ENCODE measurements around the gene MCF2L2. TPM values are rescaled to one million over a fixed set of nuclear protein-coding genes. Genes with fewer than 3 reads are reported as not detected.

MCF2L2 gene
- total and polyA plus RNA-seq, 4 donors = 0.13 to 1.0 (median 0.54) TPM

DNA sequence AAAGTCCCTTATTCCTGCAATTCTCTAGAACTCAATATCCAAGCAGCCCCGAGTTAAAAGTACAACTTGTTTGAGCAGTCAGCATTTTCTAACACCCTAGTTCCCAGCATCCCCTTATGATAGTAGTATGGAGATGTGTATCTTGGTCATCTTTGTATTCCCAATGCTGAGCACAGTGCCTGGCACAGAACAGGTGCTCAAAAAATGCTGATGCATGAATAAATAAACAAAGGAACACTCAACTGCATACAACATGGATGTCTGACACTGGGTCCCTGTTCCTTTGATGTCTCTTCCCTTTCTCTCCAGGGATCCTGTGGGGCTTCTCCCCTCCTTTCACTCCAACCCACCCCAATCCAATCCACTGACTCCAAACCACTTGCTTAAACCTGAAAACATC lies 199.2 kb downstream of the MCF2L2 start:
- no peak for ATAC-seq (ENCODE audit: low FRiP score)
- WGBS, 2 donors = 85 to 86% methylated on average over 1 of the region's 1 CpG

GRCh38 chr3:183227586-183227985 lies 200.8 kb downstream of the MCF2L2 start:
- WGBS, 2 donors = 90 to 93% methylated on average over 4 of the region's 4 CpGs

More for the DNA sequence above, 199.2 kb downstream of the MCF2L2 start:
- H3K9me3 ChIP-seq (ENCODE audit: control insufficient read depth, low read length) = no peaks in the 10 kb centered on the region
- no peaks in the 10 kb centered on the region for H3K36me3 ChIP-seq (ENCODE audit: control insufficient read depth in 1 of 2, insufficient read depth in 2 of 2, low read length in 1 of 2)
- no peaks in the 10 kb centered on the region for H3K27me3 ChIP-seq (ENCODE audit: control insufficient read depth in 1 of 2, insufficient read depth in 2 of 2, low read length in 1 of 2)
- DNase-seq = no peak
- intact Hi-C loops (cut with DNase I) = no loop called here
- H3K27ac ChIP-seq (ENCODE audit: low read depth in 1 of 2, low read length in 2 of 2) = no peak overlapping the region
- no peak overlapping the region for H3K4me3 ChIP-seq (ENCODE audit: low read length in 2 of 2)
- no peaks in the 10 kb centered on the region for H3K4me1 ChIP-seq (ENCODE audit: control insufficient read depth in 1 of 2, insufficient read depth in 2 of 2, low read length in 2 of 2)

GRCh38 chr3:183226333-183226890 lies 202.0 kb downstream of the MCF2L2 start:
- Histone ChIP-seq H3K9me3 (ENCODE audit: control insufficient read depth, low read length) (no peaks in the 10 kb centered on the region), H3K27ac (ENCODE audit: low read depth in 1 of 2, low read length in 2 of 2) (no peak overlapping the region), H3K4me1 (ENCODE audit: control insufficient read depth in 1 of 2, insufficient read depth in 2 of 2, low read length in 2 of 2) (no peaks in the 10 kb centered on the region), H3K27me3 (ENCODE audit: control insufficient read depth in 1 of 2, insufficient read depth in 2 of 2, low read length in 1 of 2) (no peaks in the 10 kb centered on the region), H3K4me3 (ENCODE audit: low read length in 2 of 2) (no peak overlapping the region), H3K36me3 (ENCODE audit: control insufficient read depth in 1 of 2, insufficient read depth in 2 of 2, low read length in 1 of 2) (no peaks in the 10 kb centered on the region)
- 51 to 75% methylated on average over 9 of the region's 9 CpGs for WGBS, 2 donors
- DNase-seq (no peak), ATAC-seq (ENCODE audit: low FRiP score) (no peak)
- intact Hi-C loops (cut with DNase I) = no loop called here

More at GRCh38 chr3:183227586-183227985, 200.8 kb downstream of the MCF2L2 start:
- no peaks in the 10 kb centered on the region for H3K27me3 ChIP-seq (ENCODE audit: control insufficient read depth in 1 of 2, insufficient read depth in 2 of 2, low read length in 1 of 2)
- H3K4me1 ChIP-seq (ENCODE audit: control insufficient read depth in 1 of 2, insufficient read depth in 2 of 2, low read length in 2 of 2) = no peaks in the 10 kb centered on the region
- no peak overlapping the region for H3K4me3 ChIP-seq (ENCODE audit: low read length in 2 of 2)
- no peak overlapping the region for H3K27ac ChIP-seq (ENCODE audit: low read depth in 1 of 2, low read length in 2 of 2)
- intact Hi-C loops (cut with DNase I) = no loop called here
- DNase-seq = no peak
- no peak for ATAC-seq (ENCODE audit: low FRiP score)
- H3K9me3 ChIP-seq (ENCODE audit: control insufficient read depth, low read length) = no peaks in the 10 kb centered on the region
- H3K36me3 ChIP-seq (ENCODE audit: control insufficient read depth in 1 of 2, insufficient read depth in 2 of 2, low read length in 1 of 2) = no peaks in the 10 kb centered on the region

GRCh38 chr3:183224180-183224970 lies 204.0 kb downstream of the MCF2L2 start:
- Histone ChIP-seq H3K27me3 (ENCODE audit: control insufficient read depth in 1 of 2, insufficient read depth in 2 of 2, low read length in 1 of 2) (no peaks in the 10 kb centered on the region), H3K9me3 (ENCODE audit: control insufficient read depth, low read length) (no peaks in the 10 kb centered on the region), H3K36me3 (ENCODE audit: control insufficient read depth in 1 of 2, insufficient read depth in 2 of 2, low read length in 1 of 2) (no peaks in the 10 kb centered on the region), H3K4me3 (ENCODE audit: low read length in 2 of 2) (no peak overlapping the region), H3K27ac (ENCODE audit: low read depth in 1 of 2, low read length in 2 of 2) (no peak overlapping the region), H3K4me1 (ENCODE audit: control insufficient read depth in 1 of 2, insufficient read depth in 2 of 2, low read length in 2 of 2) (no peaks in the 10 kb centered on the region)
- intact Hi-C loops (cut with DNase I) = no loop called here
- no peak for ATAC-seq (ENCODE audit: low FRiP score)
- DNase-seq = no peak
- 82 to 84% methylated on average over 11 of the region's 11 CpGs for WGBS, 2 donors

GRCh38 chr3:183222631-183223235 lies 205.7 kb downstream of the MCF2L2 start:
- no peak overlapping the region for H3K4me3 ChIP-seq (ENCODE audit: low read length in 2 of 2)
- no peak overlapping the region for H3K27ac ChIP-seq (ENCODE audit: low read depth in 1 of 2, low read length in 2 of 2)
- ATAC-seq (ENCODE audit: low FRiP score) (no peak), DNase-seq (no peak)
- no peaks in the 10 kb centered on the region for H3K4me1 ChIP-seq (ENCODE audit: control insufficient read depth in 1 of 2, insufficient read depth in 2 of 2, low read length in 2 of 2)
- 93 to 94% methylated on average over 3 of the region's 3 CpGs for WGBS, 2 donors
- no peaks in the 10 kb centered on the region for H3K9me3 ChIP-seq (ENCODE audit: control insufficient read depth, low read length)
- no peaks in the 10 kb centered on the region for H3K27me3 ChIP-seq (ENCODE audit: control insufficient read depth in 1 of 2, insufficient read depth in 2 of 2, low read length in 1 of 2)
- intact Hi-C loops (cut with DNase I) = no loop called here
- no peaks in the 10 kb centered on the region for H3K36me3 ChIP-seq (ENCODE audit: control insufficient read depth in 1 of 2, insufficient read depth in 2 of 2, low read length in 1 of 2)

GRCh38 chr3:183220828-183221227 lies 207.6 kb downstream of the MCF2L2 start:
- no peak for ATAC-seq (ENCODE audit: low FRiP score)
- no peaks in the 10 kb centered on the region for H3K9me3 ChIP-seq (ENCODE audit: control insufficient read depth, low read length)
- no peak overlapping the region for H3K27ac ChIP-seq (ENCODE audit: low read depth in 1 of 2, low read length in 2 of 2)
- no peaks in the 10 kb centered on the region for H3K4me1 ChIP-seq (ENCODE audit: control insufficient read depth in 1 of 2, insufficient read depth in 2 of 2, low read length in 2 of 2)
- H3K36me3 ChIP-seq (ENCODE audit: control insufficient read depth in 1 of 2, insufficient read depth in 2 of 2, low read length in 1 of 2) = no peaks in the 10 kb centered on the region
- H3K27me3 ChIP-seq (ENCODE audit: control insufficient read depth in 1 of 2, insufficient read depth in 2 of 2, low read length in 1 of 2) = no peaks in the 10 kb centered on the region
- no peak overlapping the region for H3K4me3 ChIP-seq (ENCODE audit: low read length in 2 of 2)
- 62 to 64% methylated on average over 5 of the region's 5 CpGs for WGBS, 2 donors
- intact Hi-C loops (cut with DNase I) = no loop called here
- DNase-seq = no peak

DNA sequence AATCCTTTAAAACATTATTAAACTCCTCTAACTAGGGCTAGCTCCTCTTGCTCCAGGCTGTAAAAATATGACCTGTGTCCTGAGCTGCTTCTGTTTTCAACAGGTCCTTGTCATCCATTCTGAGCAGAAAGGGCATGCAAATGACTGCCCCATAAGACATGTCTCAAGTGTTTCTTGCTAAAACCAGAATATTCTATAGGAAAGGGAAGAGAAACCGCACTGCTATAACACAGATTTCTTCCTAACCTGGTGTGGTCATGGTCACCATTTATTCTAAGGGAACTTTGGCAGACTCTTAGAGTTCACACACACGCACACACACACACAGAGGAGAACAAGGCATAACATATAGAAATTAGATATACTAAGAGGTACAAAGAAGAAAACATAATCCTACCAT lies 209.6 kb downstream of the MCF2L2 start:
- H3K27me3 ChIP-seq (ENCODE audit: control insufficient read depth in 1 of 2, insufficient read depth in 2 of 2, low read length in 1 of 2) = no peaks in the 10 kb centered on the region
- intact Hi-C loops (cut with DNase I) = no loop called here

GRCh38 chr3:183217548-183218332 lies 210.7 kb downstream of the MCF2L2 start:
- DNase-seq = no peak
- Histone ChIP-seq H3K36me3 (ENCODE audit: control insufficient read depth in 1 of 2, insufficient read depth in 2 of 2, low read length in 1 of 2) (no peaks in the 10 kb centered on the region), H3K27ac (ENCODE audit: low read depth in 1 of 2, low read length in 2 of 2) (no peak overlapping the region), H3K9me3 (ENCODE audit: control insufficient read depth, low read length) (no peaks in the 10 kb centered on the region), H3K4me3 (ENCODE audit: low read length in 2 of 2) (no peak overlapping the region), H3K4me1 (ENCODE audit: control insufficient read depth in 1 of 2, insufficient read depth in 2 of 2, low read length in 2 of 2) (no peaks in the 10 kb centered on the region), H3K27me3 (ENCODE audit: control insufficient read depth in 1 of 2, insufficient read depth in 2 of 2, low read length in 1 of 2) (no peaks in the 10 kb centered on the region)
- WGBS, 2 donors = 84 to 86% methylated on average over 9 of the region's 9 CpGs
- intact Hi-C loops (cut with DNase I) = no loop called here
- ATAC-seq (ENCODE audit: low FRiP score) = no peak

More for the DNA sequence above, 209.6 kb downstream of the MCF2L2 start:
- no peak overlapping the region for H3K27ac ChIP-seq (ENCODE audit: low read depth in 1 of 2, low read length in 2 of 2)
- ATAC-seq (ENCODE audit: low FRiP score) = no peak
- DNase-seq = no peak
- 90 to 91% methylated on average over 2 of the region's 2 CpGs for WGBS, 2 donors
- H3K4me3 ChIP-seq (ENCODE audit: low read length in 2 of 2) = no peak overlapping the region
- H3K36me3 ChIP-seq (ENCODE audit: control insufficient read depth in 1 of 2, insufficient read depth in 2 of 2, low read length in 1 of 2) = no peaks in the 10 kb centered on the region
- H3K4me1 ChIP-seq (ENCODE audit: control insufficient read depth in 1 of 2, insufficient read depth in 2 of 2, low read length in 2 of 2) = no peaks in the 10 kb centered on the region
- H3K9me3 ChIP-seq (ENCODE audit: control insufficient read depth, low read length) = no peaks in the 10 kb centered on the region
